CD4-positive, alpha-beta memory T cell (primary cell): ENCODE measurements around the gene GAR1. TPM values are rescaled to one million over a fixed set of nuclear protein-coding genes. Genes with fewer than 3 reads are reported as not detected.

Source experiments
- CTCF ChIA-PET: fragments of 350-600 bp; sonication (Branson Sonifier 250); formaldehyde crosslinking; loops from one replicate; lab custom pipeline; 2021; ENCODE audit warnings: inconsistent platforms; ENCODE audit not compliant: partially characterized antibody; lab: Charles Lee
- POLR2A ChIA-PET: fragments of 350-600 bp; sonication (Branson Sonifier 250); formaldehyde crosslinking; loops from one replicate; lab custom pipeline; 2021; ENCODE audit not compliant: partially characterized antibody; lab: Charles Lee
- DNase-seq, 5 donors: peaks; one replicate each; pipeline versions ENCODE4 v3.0.0 to v3.0.0-alpha.2; 2020 to 2022; ENCODE audit warnings: mixed read lengths in 1 of 5
- H3K27ac ChIP-seq: one replicate; pipeline ENCODE4 v1.7.0; 2013; ENCODE audit warnings: low read depth, low read length
- H3K27me3 ChIP-seq: 2 replicates; pipeline ENCODE4 v1.7.0; 2013; ENCODE audit warnings: mild to moderate bottlenecking, low read length, moderate library complexity; ENCODE audit not compliant: insufficient read depth
- H3K36me3 ChIP-seq: 2 replicates; pipeline ENCODE4 v1.7.0; 2013; ENCODE audit warnings: mild to moderate bottlenecking, low read length, moderate library complexity; ENCODE audit not compliant: insufficient read depth
- H3K4me1 ChIP-seq: 2 replicates; pipeline ENCODE4 v1.7.0; 2013; ENCODE audit warnings: mild to moderate bottlenecking, low read length, moderate library complexity; ENCODE audit not compliant: insufficient read depth
- H3K4me3 ChIP-seq, 2 donors: one replicate each; pipeline ENCODE4 v1.7.0; 2013; ENCODE audit warnings: low read length in 2 of 2, mild to moderate bottlenecking in 1 of 2
- H3K9me3 ChIP-seq, 2 donors: one replicate each; pipeline ENCODE4 v1.7.0; 2013; ENCODE audit warnings: low read length in 2 of 2, control low read depth in 1 of 2; ENCODE audit not compliant: control insufficient read depth in 1 of 2
- H3K27ac Mint-ChIP-seq, 7 donors: one replicate each; pipeline ENCODE4 v1.8.0; 2020 to 2021; ENCODE audit warnings: mixed read lengths in 7 of 7, mild to moderate bottlenecking in 6 of 7, inconsistent platforms in 3 of 7, moderate library complexity in 3 of 7
- H3K27me3 Mint-ChIP-seq, 2 donors: one replicate each; pipeline ENCODE4 v1.8.0; 2020 to 2021; ENCODE audit warnings: mixed read lengths in 2 of 2
- H3K36me3 Mint-ChIP-seq, 2 donors: one replicate each; pipeline ENCODE4 v1.8.0; 2020 to 2021; ENCODE audit warnings: mixed read lengths in 2 of 2, inconsistent platforms in 1 of 2, mild to moderate bottlenecking in 1 of 2
- H3K4me1 Mint-ChIP-seq, 4 donors: one replicate each; pipeline ENCODE4 v1.8.0; 2020 to 2021; ENCODE audit warnings: mixed read lengths in 4 of 4, mild to moderate bottlenecking in 1 of 4
- H3K4me3 Mint-ChIP-seq, 8 donors: one replicate each; pipeline ENCODE4 v1.8.0; 2020 to 2021; ENCODE audit warnings: mixed read lengths in 8 of 8, mild to moderate bottlenecking in 7 of 8, moderate library complexity in 6 of 8, inconsistent platforms in 3 of 8
- H3K9me3 Mint-ChIP-seq, 8 donors: one replicate each; pipeline ENCODE4 v1.8.0; 2020 to 2021; ENCODE audit warnings: mixed read lengths in 8 of 8, mild to moderate bottlenecking in 5 of 8, inconsistent platforms in 3 of 8, moderate library complexity in 1 of 8
- intact Hi-C: fragments of 100-400 bp; cut with micrococcal nuclease; formaldehyde crosslinking; loops from one replicate; pipeline ENCODE4 v1.15.1; 2023
- polyA plus RNA-seq, 2 donors: library from polyadenylated mRNA; unstranded; fragments of 300-500 nt; fragmentation: Illumina TruSeq; gene quantifications; one replicate each; pipeline ENCODE4 v1.2.3, GENCODE V29; 2021
- total RNA-seq, 2 experiments: library from RNA; stranded (reverse); gene quantifications; one replicate each; pipeline ENCODE4 v1.2.3, GENCODE V29; 2021

Gene GAR1
- total and polyA plus RNA-seq, 4 experiments from 2014 or later = 10.4 to 22.6 (median 13.9) TPM

DNA sequence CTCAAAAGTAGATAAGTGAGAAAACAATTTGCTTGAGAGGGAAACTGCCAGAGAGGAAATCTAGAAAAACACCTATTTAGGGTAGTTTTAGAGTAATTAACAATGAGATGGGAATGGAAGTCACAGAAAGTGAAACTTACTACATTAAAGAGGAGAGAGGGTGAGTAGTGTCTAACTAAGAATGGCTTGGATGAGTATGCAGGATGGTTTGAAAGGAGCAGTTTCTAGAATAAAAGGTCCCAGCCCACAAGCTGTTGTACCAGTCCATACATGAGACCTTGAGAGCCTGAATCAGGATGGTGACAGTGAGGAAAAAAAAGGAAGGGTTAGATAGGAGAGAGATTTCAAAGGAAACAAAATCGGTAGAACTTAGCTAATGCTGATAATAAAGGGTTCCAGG lies 1.3 kb downstream of the GAR1 start:
- Histone ChIP-seq H3K4me1 (peaks cover 22% of the 10 kb centered on the region), H3K9me3 (no peaks in the 10 kb centered on the region), H3K27me3 (no peaks in the 10 kb centered on the region), H3K4me3 (no peak overlapping the region), H3K36me3 (peaks cover 29% of the 10 kb centered on the region), H3K27ac (no peak overlapping the region)
- Mint-ChIP-seq H3K36me3 (peaks cover 20 to 60% of the 10 kb centered on the region in 2 donors), H3K4me1 (peaks cover 29 to 45% (median 37%) of the 10 kb centered on the region in 4 donors), H3K27ac (peak overlapping the region; percentile 97 to 99 (median 99)), H3K9me3 (no peaks in the 10 kb centered on the region), H3K4me3 (peak overlapping the region; percentile 97 to 99 (median 98)), H3K27me3 (no peaks in the 10 kb centered on the region)
- intact Hi-C loops = no loop called here
- ChIA-PET POLR2A (interaction anchor here (2.2 to 2.8 kb wide), 3 partner anchors 115 to 383 kb away, joined by 9 to 23 read pairs (median 12); partner anchors contain the start of genes MCUB and SEC24B), CTCF (interaction anchor here (1.0 to 3.4 kb wide), 4 partner anchors 9 to 394 kb away, joined by 3 to 17 read pairs (median 4); partner anchors contain the start of gene SEC24B)
- no peak for DNase-seq

DNA sequence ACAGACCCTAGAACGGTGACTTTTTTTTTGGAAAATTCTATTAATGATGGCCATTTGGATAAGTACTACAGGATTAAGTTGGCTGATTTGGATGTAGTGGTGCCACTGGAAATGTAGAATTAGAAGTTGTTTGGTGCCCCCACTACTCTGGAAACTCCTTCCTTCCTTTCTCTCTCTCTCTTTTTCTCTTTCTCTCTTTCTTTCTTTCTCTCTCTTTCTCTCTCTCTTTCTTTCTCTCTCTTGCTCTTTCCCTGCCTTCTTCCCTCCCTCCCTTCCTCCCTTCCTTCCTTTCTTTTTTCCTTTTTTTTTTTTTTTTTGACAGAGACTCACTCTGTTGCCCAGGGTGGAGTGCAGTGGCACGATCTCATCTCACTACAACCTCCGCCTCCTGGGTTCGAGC lies 2.7 kb downstream of the GAR1 start:
- no peak overlapping the region for H3K27ac ChIP-seq
- peaks cover 34% of the 10 kb centered on the region for H3K36me3 ChIP-seq
- POLR2A ChIA-PET = no interaction called here
- Mint-ChIP-seq H3K27me3 (no peaks in the 10 kb centered on the region), H3K9me3 (no peaks in the 10 kb centered on the region), H3K27ac (peak overlapping the region in 2 of 7 donors; percentile 66 to 98), H3K36me3 (peaks cover 26 to 71% of the 10 kb centered on the region in 2 donors), H3K4me1 (peaks cover 29 to 48% (median 38%) of the 10 kb centered on the region in 4 donors), H3K4me3 (no peak overlapping the region)
- H3K4me1 ChIP-seq = peaks cover 22% of the 10 kb centered on the region
- DNase-seq = no peak
- CTCF ChIA-PET = interaction anchor here (3.4 kb wide), 1 partner anchor 386 kb away, joined by 17 read pairs; the partner anchor contains the start of gene SEC24B
- no peaks in the 10 kb centered on the region for H3K9me3 ChIP-seq
- intact Hi-C loops = no loop called here
- H3K4me3 ChIP-seq = no peak overlapping the region
- H3K27me3 ChIP-seq = no peaks in the 10 kb centered on the region

DNA sequence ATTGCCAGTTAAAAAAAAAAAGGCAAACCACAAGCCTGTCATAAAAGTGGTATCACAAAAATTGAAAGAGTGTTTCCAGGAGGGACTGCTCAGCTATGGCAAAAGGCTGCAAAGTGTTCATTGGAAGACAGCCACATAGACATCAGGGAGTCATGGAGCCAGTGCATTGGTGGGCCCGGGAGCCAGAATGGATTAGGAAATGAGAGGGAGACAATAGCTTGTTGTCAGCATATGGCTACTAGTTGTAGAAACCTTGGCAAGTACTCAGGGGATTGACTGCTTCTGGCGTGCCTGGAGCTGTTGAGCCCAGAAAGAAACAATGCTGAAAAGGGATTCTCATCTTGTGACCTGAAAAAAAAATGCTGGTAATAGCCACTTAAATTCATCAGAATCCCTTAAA lies 5.0 kb downstream of the GAR1 start:
- Mint-ChIP-seq H3K36me3 (peaks cover 38 to 75% of the 10 kb centered on the region in 2 donors), H3K9me3 (no peaks in the 10 kb centered on the region), H3K4me3 (no peak overlapping the region), H3K27me3 (no peaks in the 10 kb centered on the region), H3K4me1 (peaks cover 24 to 36% (median 32%) of the 10 kb centered on the region in 4 donors), H3K27ac (peak overlapping the region in 4 of 7 donors; percentile 38 to 77 (median 40))
- no peaks in the 10 kb centered on the region for H3K27me3 ChIP-seq
- intact Hi-C loops = loop anchor here (10.0 kb wide), 2 partner anchors 154 to 316 kb away; no protein-coding TSS in a partner anchor
- peaks cover 14% of the 10 kb centered on the region for H3K4me1 ChIP-seq
- H3K9me3 ChIP-seq = no peaks in the 10 kb centered on the region
- DNase-seq = no peak
- H3K4me3 ChIP-seq = no peak overlapping the region
- ChIA-PET POLR2A (interaction anchor here (0.6 kb wide), 1 partner anchor 58 kb away, joined by 3 read pairs; no protein-coding TSS in a partner anchor), CTCF (interaction anchor here (0.5 to 1.2 kb wide), 2 partner anchors 14 to 388 kb away, joined by 3 to 4 read pairs; no protein-coding TSS in a partner anchor)
- H3K36me3 ChIP-seq = peaks cover 45% of the 10 kb centered on the region
- H3K27ac ChIP-seq = no peak overlapping the region

DNA sequence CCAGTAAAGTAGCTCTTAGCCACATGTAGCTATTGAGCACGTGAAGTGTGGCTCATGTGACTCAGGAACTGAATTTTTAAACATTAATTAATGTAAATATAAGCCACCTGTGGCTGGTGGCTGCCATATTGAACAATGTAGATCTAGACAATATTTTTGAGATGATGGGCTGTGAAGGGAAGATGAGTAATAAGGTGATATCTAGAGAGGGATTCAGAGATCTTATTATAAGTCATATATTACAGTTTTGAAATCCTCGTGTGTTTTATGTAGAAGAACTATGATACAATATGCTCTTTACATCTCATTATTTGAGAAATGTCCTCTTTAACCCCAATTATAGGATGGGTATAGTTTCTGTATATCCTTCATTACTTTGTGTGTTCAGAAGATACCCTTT lies 5.6 kb downstream of the GAR1 start:
- POLR2A ChIA-PET = no interaction called here
- no peak for DNase-seq
- Mint-ChIP-seq H3K27me3 (no peaks in the 10 kb centered on the region), H3K36me3 (peaks cover 38 to 71% of the 10 kb centered on the region in 2 donors), H3K4me3 (no peak overlapping the region), H3K27ac (peak overlapping the region in 5 of 7 donors; percentile 29 to 89 (median 42)), H3K4me1 (peaks cover 20 to 30% (median 26%) of the 10 kb centered on the region in 4 donors), H3K9me3 (no peaks in the 10 kb centered on the region)
- Histone ChIP-seq H3K9me3 (no peaks in the 10 kb centered on the region), H3K27me3 (no peaks in the 10 kb centered on the region), H3K4me1 (peaks cover 10% of the 10 kb centered on the region), H3K36me3 (peaks cover 45% of the 10 kb centered on the region), H3K4me3 (no peak overlapping the region), H3K27ac (no peak overlapping the region)
- intact Hi-C loops = loop anchor here (10.0 kb wide), 2 partner anchors 154 to 316 kb away; no protein-coding TSS in a partner anchor
- CTCF ChIA-PET = interaction anchor here (0.5 to 1.2 kb wide), 2 partner anchors 13 to 388 kb away, joined by 3 to 4 read pairs; no protein-coding TSS in a partner anchor

DNA sequence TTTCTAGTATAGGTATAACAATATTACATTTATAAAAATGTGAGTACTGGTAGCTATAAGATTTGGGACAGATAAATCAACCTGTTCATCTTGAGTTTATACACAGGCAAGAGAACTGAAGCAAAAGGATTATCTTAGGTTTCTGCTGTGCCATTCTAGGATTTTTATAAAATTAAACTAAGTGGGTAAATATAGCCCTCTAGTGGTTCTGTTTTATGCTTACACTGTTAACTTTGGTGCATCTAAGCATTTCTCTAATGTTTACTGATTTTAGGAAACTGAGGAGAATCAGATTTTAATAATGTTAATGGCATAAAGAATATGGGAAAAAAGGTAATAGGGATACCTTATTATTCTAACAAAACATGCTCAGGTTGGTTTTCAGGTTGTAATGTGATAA lies 11.2 kb downstream of the GAR1 start:
- H3K4me1 Mint-ChIP-seq = peaks cover 0 to 4% (median under 1%) of the 10 kb centered on the region in 4 donors

DNA sequence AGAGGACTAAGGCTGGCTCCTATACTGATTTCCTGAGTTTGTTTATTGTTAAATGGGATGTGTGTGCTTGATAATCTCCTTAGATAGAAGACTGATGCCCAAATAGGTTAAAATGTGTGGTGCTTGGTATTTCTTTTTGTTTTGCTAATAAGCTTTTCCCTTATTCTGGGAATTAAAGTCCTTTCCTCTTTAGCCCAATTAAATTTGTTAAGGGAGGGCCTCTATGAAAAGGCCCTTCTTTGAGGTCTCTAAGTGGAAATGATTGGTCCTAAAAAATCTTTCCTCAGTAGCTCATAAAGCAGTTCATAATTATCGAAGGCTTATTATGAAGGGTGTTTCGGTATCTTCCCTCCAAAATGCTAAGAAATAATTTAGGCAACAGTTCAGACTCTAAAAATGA lies 12.1 kb downstream of the GAR1 start, which contains the start of gene RRH:
Gene RRH, plus strand, starts transcription at position 301 of the 400 bp plus-strand sequence. Its CDS starts 56 bp downstream, at position 357.
- Mint-ChIP-seq H3K27me3 (no peaks in the 10 kb centered on the region), H3K9me3 (no peaks in the 10 kb centered on the region), H3K27ac (peak within 1 kb of the TSS in 1 of 7 donors; percentile 10), H3K36me3 (peaks cover 18 to 23% of the 10 kb centered on the region in 2 donors), H3K4me3 (no peak within 1 kb of the TSS), H3K4me1 (peaks cover 0 to 4% (median 0%) of the 10 kb centered on the region in 4 donors)
- Histone ChIP-seq H3K27me3 (no peaks in the 10 kb centered on the region), H3K4me1 (no peaks in the 10 kb centered on the region), H3K36me3 (peaks cover 11% of the 10 kb centered on the region), H3K9me3 (no peaks in the 10 kb centered on the region), H3K4me3 (no peak within 1 kb of the TSS), H3K27ac (no peak within 1 kb of the TSS)
- ChIA-PET POLR2A (no interaction called here), CTCF (interaction anchor here (1.2 to 4.8 kb wide), 6 partner anchors 127 to 408 kb away, joined by 3 to 61 read pairs (median 11); partner anchors contain the start of gene SEC24B)
- intact Hi-C loops = loop anchor here (10.0 kb wide), 2 partner anchors 147 to 323 kb away; no protein-coding TSS in a partner anchor
- no peak for DNase-seq

More for the DNA sequence above, 11.2 kb downstream of the GAR1 start:
- DNase-seq = peak in 3 of 5 donors; percentile 23 to 37 (median 27)
- H3K27ac Mint-ChIP-seq = no peak overlapping the region
- H3K27ac ChIP-seq = no peak overlapping the region
- no peaks in the 10 kb centered on the region for H3K9me3 Mint-ChIP-seq
- H3K4me3 Mint-ChIP-seq = no peak overlapping the region
- intact Hi-C loops = loop anchor here (1.0 to 10.0 kb wide), 6 partner anchors 123 to 404 kb away; partner anchors contain the start of genes CASP6 and SEC24B
- ChIA-PET POLR2A (no interaction called here), CTCF (interaction anchor here (0.7 to 4.8 kb wide), 10 partner anchors 12 to 407 kb away, joined by 3 to 61 read pairs (median 4); partner anchors contain the start of gene SEC24B)
- H3K4me1 ChIP-seq = no peaks in the 10 kb centered on the region
- no peaks in the 10 kb centered on the region for H3K27me3 ChIP-seq
- no peak overlapping the region for H3K4me3 ChIP-seq
- H3K36me3 Mint-ChIP-seq = peaks cover 18 to 30% of the 10 kb centered on the region in 2 donors
- peaks cover 17% of the 10 kb centered on the region for H3K36me3 ChIP-seq
- H3K27me3 Mint-ChIP-seq = no peaks in the 10 kb centered on the region
- no peaks in the 10 kb centered on the region for H3K9me3 ChIP-seq

DNA sequence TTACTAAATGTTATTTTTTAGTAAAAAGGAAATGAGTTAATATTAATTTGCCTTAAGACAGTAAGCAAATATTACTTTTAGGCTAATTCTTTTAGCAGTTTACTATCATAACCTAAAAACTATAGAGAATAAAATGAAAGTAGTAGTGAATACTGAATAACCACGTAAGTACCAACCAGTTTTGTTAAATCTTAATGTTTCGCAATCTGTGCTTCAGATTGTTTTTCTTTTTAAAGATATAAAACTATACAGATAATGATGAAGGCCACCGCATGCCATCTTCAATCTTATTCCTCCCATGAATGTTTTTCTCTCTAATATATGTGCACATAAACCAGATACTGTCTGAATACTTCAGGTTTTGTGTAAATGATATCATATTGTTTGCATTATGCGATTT lies 18.2 kb downstream of the GAR1 start:
- H3K27me3 Mint-ChIP-seq = no peaks in the 10 kb centered on the region
- Histone ChIP-seq H3K4me1 (no peaks in the 10 kb centered on the region), H3K36me3 (no peaks in the 10 kb centered on the region), H3K27ac (no peak overlapping the region), H3K4me3 (no peak overlapping the region), H3K9me3 (no peaks in the 10 kb centered on the region), H3K27me3 (no peaks in the 10 kb centered on the region)
- H3K27ac Mint-ChIP-seq = no peak overlapping the region
- ChIA-PET CTCF (no interaction called here), POLR2A (no interaction called here)
- H3K9me3 Mint-ChIP-seq = no peaks in the 10 kb centered on the region
- intact Hi-C loops = no loop called here
- H3K4me1 Mint-ChIP-seq = no peaks in the 10 kb centered on the region
- H3K4me3 Mint-ChIP-seq = no peak overlapping the region
- DNase-seq = no peak
- peaks cover 1 to 20% of the 10 kb centered on the region in 2 donors for H3K36me3 Mint-ChIP-seq
